Activated CD4-positive, alpha-beta T cell treated with anti-CD3 and anti-CD28 coated beads, Interleukin-2, amount 50 U/mL, for 16 hours (primary cell): ENCODE measurements around the gene SCYGR8.
A peak's percentile ranks its signal among the peaks of the same experiment; 100 is the strongest.

ENCODE experiments used
- DNase-seq: peaks from one replicate; pipeline ENCODE4 v3.0.0-alpha.2; 2020

The SCYGR8 gene

DNA sequence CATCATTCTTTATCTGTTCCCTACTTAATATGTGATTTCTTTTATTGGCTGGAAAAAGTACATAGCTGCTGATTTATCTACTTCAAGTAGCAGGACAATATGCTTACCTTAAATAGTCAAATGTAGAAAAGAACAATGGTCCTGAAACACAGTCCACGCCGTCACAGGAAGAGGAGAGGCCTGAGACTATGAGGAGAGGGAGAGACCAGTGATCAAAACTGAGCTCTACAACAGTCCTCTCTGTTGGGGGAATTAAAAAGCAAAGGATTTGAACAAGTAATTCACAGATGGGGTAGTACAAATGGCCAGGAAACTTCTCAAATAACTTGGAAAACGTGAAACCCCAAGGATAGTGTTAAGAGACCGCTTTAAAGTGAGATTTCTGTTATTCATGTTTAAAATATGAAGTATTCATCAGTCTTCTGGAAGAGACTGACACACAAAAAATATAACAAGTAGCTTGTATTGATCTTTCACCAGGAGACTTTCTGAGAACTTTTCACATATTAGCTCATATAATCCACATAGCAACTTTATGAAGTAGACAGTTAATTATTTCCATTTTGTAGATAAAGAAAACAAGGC, 20.2 kb downstream of the SCYGR8 start:
- no peak for DNase-seq

DNA sequence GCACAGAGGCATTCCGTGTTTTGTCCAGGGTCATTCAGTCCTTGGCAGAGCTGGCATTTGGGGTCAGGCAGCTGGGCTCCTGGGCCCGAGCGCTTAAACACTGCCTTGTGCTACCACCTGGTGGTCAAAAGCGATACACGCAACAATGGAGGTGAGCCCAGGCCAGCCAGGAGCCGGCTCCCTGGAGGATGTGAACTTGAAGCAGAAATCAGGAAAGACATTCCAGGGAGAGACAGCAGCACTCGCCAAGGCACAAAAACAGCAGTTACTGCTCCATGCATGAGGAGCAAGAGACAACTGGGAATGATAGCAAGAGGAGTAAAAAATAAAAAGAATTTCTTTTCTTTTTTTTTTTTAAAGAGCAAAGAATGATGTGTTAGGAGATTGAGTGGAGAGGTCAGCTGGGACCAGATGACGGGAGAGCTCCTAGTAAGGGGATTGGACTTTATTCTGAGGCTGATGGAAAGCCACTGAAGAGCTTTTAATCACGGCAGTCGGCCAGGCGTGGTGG, 20.7 kb downstream of the SCYGR8 start:
- peak; percentile 61 for DNase-seq

DNA sequence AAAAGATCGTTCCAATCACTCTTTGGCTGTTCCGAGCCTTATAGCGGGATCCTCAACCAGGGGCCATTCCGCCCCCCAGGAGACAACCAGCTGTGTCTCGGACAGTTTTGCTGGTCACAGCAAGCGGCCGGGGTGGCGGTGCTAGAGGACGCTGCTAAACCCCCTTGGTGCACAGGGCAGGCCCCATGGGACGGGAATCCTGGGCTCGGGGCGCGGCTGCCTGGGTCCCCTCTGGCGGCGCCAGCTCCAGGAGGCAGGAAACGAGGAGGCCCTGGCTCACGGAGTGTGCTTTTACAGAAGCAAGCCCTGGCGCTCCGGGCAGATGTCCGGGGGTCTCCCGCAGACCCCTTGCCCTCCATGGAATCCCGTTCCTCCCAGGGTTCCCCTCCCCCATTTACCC, 22.1 kb downstream of the SCYGR8 start:
- no peak for DNase-seq

DNA sequence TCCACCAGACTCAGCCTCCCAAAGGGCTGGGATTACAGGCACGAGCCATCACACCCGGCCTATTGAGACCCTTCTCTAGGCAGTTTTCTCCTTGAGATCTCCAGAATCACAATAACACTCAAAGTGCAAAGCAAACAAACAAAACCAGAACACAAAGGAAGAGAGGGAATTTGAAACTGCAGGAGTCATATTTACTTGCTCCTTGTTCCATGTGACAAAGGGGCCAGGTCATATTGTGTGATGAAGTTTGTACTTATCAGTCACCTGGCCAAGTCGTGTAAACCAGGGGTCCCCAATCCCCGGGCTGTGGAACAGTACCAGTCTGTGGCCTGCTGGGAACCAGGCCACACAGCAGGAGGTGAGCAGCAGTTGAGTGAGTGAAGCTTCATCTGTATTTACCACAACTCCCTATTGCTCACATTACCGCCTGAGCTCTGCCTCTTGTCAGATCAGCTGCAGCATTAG, 26.5 kb downstream of the SCYGR8 start:
- no peak for DNase-seq

DNA sequence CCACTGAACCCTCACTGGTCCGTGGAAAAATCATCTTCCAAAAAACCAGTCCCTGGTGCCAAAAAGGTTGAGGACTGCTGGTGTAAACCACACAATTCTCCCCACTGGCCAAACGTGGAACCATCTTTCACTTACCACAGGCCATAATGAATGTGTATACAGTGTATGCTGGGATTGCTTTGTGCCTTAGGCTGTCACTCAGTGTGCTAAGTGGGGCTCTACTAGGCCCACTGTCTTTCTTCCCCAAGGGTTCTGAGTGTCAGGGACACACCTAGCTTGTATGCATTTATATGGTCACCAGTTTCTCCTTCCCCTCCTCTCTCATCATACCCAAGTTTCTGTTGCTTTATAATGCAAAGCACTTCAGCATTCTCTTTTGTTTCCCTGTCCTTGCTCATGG, 27.2 kb downstream of the SCYGR8 start:
- DNase-seq, result no peak

DNA sequence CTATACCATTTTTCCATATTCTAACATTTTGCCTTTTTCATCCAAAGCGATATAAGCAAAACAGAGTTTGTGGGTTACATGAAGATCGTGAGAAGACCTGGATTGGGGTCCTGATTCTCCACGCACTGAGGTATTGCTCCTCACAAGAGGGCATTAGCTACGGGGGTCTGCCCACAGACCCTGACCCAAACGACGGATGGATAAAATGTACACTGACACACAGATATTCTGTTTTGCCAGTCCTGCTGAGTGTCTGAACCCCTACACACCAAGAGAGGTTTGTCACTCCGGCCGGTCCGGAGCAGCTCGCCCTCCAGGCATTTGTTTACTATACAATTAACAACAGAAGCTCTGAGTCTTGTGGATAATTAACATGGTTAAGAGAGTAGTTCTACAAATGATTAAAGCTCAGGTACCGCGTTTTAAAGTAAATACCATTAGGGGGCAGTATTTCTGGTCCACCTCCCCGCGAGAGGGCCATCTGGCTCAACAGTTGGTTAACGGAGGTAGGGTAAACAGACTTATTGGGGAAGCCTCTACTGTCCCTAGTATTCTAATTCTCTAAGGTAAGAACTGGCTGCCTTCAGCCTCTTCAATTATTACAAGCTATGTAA, 28.4 kb downstream of the SCYGR8 start:
- DNase-seq, result peak; percentile 28

DNA sequence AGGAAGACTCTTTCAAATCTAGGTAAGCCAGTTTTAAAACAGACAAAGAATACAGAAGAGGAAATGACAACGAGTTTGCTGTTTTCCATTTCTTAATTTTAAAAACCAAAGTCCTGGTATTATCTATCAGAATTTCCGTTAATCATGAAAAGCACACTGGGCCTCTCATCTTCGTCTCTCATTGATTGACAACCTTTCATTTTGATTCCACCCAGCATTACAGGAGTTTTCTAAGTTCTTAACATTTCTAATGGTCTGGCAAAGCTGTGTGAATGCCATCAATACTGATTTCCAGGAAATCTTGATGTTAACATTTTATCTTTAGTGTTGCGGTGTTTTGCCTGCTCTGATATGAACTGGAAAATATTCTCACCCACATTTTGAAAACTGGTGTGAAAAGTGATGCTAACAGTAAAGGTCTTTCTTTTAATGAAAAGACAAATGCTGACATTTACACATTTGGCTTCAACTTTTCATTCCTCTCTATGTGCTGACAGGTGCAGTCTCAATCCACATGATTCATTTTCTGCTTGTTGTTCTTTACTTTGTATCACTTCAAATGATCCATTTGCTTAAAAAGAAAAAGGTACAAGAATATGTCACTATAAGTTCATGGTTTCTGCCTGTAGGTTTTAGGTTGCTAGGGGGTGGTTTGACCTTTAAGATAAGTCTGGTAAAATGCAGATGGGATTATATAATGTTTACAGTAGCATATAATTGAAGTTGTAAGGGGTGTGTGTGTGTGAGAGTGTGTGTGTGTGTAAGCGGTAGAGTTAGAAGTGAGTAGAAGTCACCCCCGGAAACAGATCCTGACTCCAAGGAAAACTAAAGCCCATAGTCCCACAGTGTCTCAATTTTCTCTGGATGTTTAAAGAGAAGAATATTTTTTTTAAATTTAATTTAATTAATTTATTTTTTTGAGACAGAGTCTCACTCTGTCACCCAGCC, 29.5 kb downstream of the SCYGR8 start:
- DNase-seq, result no peak

DNA sequence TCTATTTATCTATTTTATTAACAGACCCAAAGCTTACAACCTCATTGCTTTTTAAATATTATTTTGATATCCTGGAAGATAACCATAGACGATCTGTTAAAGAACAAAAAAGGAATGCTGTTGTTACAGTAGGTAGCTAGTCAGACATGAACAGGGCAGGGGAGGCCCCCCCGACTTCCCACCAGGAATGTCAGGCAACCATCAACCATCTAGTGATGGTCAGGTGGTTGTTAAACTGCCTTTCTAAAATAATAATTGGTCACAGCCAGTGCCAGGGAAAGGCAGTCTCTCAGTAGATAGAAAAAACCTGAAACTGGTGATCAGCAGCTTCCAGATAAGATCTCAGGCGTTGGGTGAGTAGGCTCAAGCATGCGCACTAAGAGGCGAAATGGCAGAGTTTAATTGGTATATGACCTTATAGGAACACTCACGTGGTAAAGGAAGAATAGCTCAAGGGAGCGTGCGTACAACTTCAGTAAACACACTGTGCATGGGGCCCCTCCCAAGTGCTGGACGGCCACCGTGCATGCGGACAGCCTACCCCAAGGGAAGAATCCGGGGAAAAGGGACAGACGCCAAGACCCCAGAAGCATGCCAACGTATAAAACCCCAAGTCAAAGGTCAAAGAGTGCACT, 35.4 kb downstream of the SCYGR8 start:
- no peak for DNase-seq

DNA sequence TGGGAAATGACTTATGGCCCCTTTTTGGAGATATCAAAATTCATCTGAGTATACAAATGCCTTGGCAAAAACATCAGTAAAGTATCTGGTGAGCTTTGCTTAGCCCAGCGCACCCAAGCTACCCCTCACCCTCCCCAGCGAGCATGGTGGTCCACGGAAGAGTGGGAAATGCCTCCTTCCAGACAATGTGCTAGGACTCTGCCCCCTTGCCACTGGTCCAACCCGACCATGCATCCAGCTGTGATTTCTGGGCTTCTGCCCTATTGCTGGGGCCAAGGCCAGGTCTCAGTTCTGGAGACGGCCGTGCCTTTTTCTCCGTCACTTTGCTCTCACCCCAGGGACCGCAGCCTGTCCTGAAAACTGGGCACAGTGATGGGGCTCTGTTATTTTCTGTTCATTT, 36.1 kb downstream of the SCYGR8 start:
- DNase-seq, result no peak

DNA sequence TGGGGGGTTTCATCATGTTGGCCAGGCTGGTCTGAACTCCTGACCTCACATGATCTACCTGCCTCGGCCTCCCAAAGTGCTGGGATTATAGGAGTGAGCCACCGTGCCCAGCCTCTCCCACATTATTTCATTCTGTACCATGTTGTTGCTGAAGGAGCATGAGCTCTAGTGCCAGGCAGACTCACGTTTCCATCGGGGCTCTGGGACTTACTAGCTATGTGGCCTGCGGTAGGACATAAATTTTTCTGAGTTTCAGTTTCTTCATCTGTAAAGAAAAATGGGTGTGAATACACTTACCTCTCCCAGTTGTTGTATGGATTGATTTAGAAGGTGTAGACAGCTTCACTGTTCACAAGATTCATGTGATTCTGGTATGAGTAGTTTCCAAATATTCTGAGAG, 37.1 kb downstream of the SCYGR8 start:
- DNase-seq, result no peak

DNA sequence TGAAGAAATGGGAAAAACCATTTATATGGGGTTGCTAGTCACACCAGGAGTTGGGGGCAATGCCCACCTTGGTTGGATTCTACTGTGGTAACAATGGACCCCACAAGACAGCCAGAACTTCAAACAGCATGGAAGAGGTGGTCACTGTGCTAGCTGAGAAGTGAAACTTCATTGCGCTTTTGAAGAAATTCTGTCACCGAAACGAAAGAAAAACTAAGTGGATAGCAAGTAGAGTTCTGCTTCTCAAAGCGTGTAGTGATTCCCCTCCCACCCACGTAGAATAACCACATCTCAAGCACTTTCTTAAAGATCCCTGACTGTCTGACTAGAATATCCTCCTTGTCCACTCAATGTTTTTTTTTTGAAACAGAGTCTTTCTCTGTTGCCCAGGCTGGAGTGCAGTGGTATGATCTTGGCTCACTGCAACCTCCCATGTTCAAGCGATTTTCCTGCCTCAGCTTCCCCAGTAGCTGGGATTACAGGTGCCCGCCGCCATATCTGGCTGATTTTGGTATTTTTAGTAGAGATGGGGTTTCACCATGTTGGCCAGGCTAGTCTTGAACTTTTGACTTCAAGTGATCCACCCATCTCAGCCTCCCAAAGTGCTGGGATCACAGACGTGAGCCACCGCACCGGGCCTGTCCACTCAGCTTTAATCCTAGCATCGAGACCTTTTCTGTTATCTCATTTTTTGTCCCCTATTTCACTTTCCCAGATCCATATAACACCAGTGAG, 37.9 kb downstream of the SCYGR8 start:
- peak; percentile 32 for DNase-seq

DNA sequence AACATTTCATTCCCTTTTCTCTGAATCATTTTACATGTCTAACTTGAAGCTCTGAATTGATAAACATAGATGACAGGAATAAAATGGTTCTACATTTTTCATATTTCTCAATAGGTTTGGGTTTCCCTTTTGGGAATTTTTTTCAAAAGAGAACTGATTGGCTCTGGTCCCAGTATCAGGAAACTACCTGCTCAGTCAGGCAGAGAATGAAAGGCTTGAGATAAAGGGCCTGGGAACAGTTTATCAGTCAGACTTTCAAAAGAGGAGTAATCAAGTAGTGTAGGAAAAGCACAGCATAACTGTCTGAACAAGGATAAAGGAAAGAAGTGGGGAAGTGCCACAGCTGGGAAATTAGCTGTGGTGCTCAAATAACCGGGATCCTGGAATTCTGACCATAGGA, 39.6 kb downstream of the SCYGR8 start:
- DNase-seq, result no peak

DNA sequence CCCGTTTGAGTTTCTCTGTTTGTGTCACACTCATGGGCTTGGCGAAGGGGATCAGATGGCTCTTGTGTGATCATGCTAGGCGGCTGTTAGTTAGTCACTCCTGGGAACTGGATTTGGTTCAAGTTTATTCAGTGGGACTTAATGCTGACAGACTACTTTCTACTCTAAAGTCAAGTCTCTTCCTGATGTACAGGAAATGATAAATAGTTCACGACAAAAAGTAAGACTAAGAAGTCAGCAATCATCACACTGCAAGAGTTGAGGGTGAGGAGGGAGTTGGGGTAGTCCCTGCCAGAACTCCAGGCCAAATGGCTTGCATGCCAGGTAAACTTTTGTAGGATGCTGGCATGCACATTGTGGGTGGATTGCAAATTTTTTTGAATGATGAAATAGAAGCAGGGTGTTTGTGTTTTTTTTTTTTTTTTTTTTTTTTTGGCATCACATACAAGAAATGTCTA, 42.9 kb downstream of the SCYGR8 start:
- no peak for DNase-seq

DNA sequence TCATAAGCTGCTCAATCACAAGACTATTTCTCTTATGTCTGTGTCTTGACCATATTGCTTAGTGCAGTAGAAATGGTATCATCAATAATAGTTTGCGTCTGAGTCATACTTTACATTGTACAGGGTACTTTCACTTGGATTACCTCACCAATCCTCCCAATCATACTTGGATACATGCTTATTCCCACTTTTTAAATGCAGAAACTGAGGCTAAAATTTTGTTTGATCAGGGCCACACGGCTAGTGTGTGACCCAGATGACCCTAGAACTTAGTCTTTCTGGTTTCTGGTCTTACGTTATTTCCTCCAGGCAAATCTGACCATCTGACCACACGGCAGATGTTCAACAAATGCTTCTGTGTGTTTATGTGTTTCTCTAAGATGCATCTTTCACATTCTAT, 44.1 kb downstream of the SCYGR8 start:
- DNase-seq, result no peak

DNA sequence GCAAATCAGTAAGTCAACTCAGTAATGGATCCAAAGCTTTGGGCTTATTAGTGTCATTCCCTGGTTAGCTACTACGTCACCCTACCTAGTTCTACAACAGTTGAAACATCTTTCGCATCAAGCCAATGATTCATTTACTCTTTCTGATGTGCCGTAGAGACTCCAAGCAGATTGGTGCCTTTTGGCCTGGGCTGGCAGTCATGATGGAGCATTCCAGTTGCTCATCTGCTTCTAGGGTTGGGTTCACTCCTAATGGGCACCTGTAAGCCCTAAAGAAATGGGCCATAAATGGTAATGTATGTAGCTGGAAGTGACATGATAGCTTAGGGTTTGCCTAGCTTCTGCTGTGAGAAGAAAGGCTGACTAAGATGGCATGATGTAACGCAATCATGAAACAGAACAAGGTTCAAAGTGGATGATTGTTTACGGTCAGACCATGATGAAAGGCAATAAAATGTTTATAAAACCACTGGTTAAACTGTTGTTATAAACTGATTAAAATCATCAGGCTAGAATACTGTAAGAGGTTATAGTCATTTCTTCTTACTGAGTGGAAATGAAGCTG, 47.5 kb downstream of the SCYGR8 start:
- no peak for DNase-seq
